Liver (tissue), 3 donors: ENCODE measurements around the gene WDR48.

ENCODE experiments used
- ATF3 ChIP-seq: IDR thresholded peaks from 2 replicates; pipeline ENCODE4 v1.6.1; 2016; ENCODE audit warnings: antibody characterized with exemption
- CTCF ChIP-seq: fragments of 150-350 bp; IDR thresholded peaks from 2 replicates; pipeline ENCODE4 v1.5.1; 2017; ENCODE audit warnings: improper control_type of control experiment, low read depth, low read length; ENCODE audit not compliant: missing input control
- EGR1 ChIP-seq, 2 donors: IDR thresholded peaks; 2 replicates each; pipeline ENCODE4 v1.6.1; 2016 to 2018; ENCODE audit warnings: antibody characterized with exemption in 2 of 2, low read depth in 2 of 2
- GABPA ChIP-seq, 2 donors: IDR thresholded peaks in 1 of 2; conservative IDR thresholded peaks in 1 of 2; 2 replicates each; pipeline ENCODE4 v1.6.1; 2016; ENCODE audit warnings: antibody characterized with exemption in 2 of 2, mild to moderate bottlenecking in 1 of 2, moderate library complexity in 1 of 2
- HNF4A ChIP-seq, 2 donors: conservative IDR thresholded peaks; 2 replicates each; pipeline ENCODE4 v1.6.1; 2016; ENCODE audit warnings: antibody characterized with exemption in 2 of 2, mild to moderate bottlenecking in 2 of 2
- JUND ChIP-seq, 2 donors: IDR thresholded peaks; 2 replicates each; pipeline ENCODE4 v1.6.1; 2016; ENCODE audit warnings: antibody characterized with exemption in 2 of 2
- RAD21 ChIP-seq, 2 donors: IDR thresholded peaks; 2 replicates each; pipeline ENCODE4 v1.6.1; 2016; ENCODE audit warnings: antibody characterized with exemption in 2 of 2, mild to moderate bottlenecking in 2 of 2
- REST ChIP-seq: IDR thresholded peaks from 2 replicates; pipeline ENCODE4 v1.6.1; 2016; ENCODE audit warnings: antibody characterized with exemption, mild to moderate bottlenecking
- SP1 ChIP-seq: IDR thresholded peaks from 2 replicates; pipeline ENCODE4 v1.6.1; 2018; ENCODE audit warnings: antibody characterized with exemption, mild to moderate bottlenecking
- TAF1 ChIP-seq: conservative IDR thresholded peaks from 2 replicates; pipeline ENCODE4 v1.6.1; 2016; ENCODE audit warnings: antibody characterized with exemption, mild to moderate bottlenecking
- YY1 ChIP-seq: IDR thresholded peaks from 2 replicates; pipeline ENCODE4 v1.6.1; 2016; ENCODE audit warnings: antibody characterized with exemption, mild to moderate bottlenecking
- ZBTB33 ChIP-seq: IDR thresholded peaks from 2 replicates; pipeline ENCODE4 v1.6.1; 2016; ENCODE audit warnings: antibody characterized with exemption
- donor health status: healthy.
- donor health status: healthy.

GRCh38 chr3:39102504-39103323 lies 50.9 kb downstream of the WDR48 start:
- no peak for TF ChIP-seq RAD21 (IDR thresholded peaks at IDR 0.05)
- no peak for TF ChIP-seq GABPA (IDR thresholded peaks at IDR 0.05 in 1 of 2, conservative IDR thresholded peaks at IDR 0.05 in 1 of 2)
- no peak for TF ChIP-seq CTCF
- TF ChIP-seq YY1 = no peak
- TF ChIP-seq REST = no peak
- TF ChIP-seq ZBTB33 = no peak
- TF ChIP-seq HNF4A (conservative IDR thresholded peaks at IDR 0.05) = no peak
- TF ChIP-seq EGR1 (IDR thresholded peaks at IDR 0.05; ENCODE audit: low read depth in 2 of 2) = no peak
- TF ChIP-seq SP1 = no peak
- no peak for TF ChIP-seq JUND (IDR thresholded peaks at IDR 0.05)
- TF ChIP-seq TAF1 = no peak
- no peak for TF ChIP-seq ATF3
